HEK293 (cell line): ENCODE data around the gene INTS1.

ENCODE experiments used
- CTCF ChIA-PET: fragments of 350-600 bp; formaldehyde crosslinking; extraction: SDS; loops from one replicate; lab custom pipeline; 2021; ENCODE audit warnings: antibody characterized with exemption; lab: Yijun Ruan, JAX
- POLR2A ChIA-PET: fragments of 300-600 bp; formaldehyde crosslinking; extraction: SDS; loops from one replicate; lab custom pipeline; 2020; ENCODE audit warnings: antibody characterized with exemption, inconsistent platforms; lab: Yijun Ruan, JAX
- H3K27ac ChIP-seq: fragments of 200-500 bp; sonication (Bioruptor generic); 2 replicates; pipeline ENCODE4 v1.5.1; 2014; ENCODE audit warnings: low read depth, low read length, control low read depth, inconsistent platforms; ENCODE audit errors: extremely low read depth
- H3K36me3 ChIP-seq, 2 experiments: fragments of 200-500 bp in 1 of 2; sonication (Bioruptor generic) in 1 of 2; 1 replicate in 1 of 2; 2 replicates in 1 of 2; pipeline ENCODE4 v1.5.1; 2014 to 2017; ENCODE audit warnings: inconsistent platforms in 2 of 2, low read length in 2 of 2; ENCODE audit not compliant: control insufficient read depth in 2 of 2, insufficient read depth in 1 of 2
- H3K4me1 ChIP-seq: fragments of 200-500 bp; sonication (Bioruptor generic); 2 replicates; pipeline ENCODE4 v1.5.1; 2014; ENCODE audit warnings: mild to moderate bottlenecking, low read length, inconsistent platforms; ENCODE audit not compliant: control insufficient read depth, insufficient read depth
- H3K4me3 ChIP-seq: 2 replicates; pipeline ENCODE4 v1.5.1; 2011; ENCODE audit warnings: low read depth, mild to moderate bottlenecking, control low read depth, low read length, moderate library complexity
- H3K9me3 ChIP-seq: fragments of 200-500 bp; sonication (Bioruptor generic); 2 replicates; pipeline ENCODE4 v1.5.1; 2014; ENCODE audit warnings: low read depth, low read length, inconsistent platforms; ENCODE audit not compliant: control insufficient read depth, insufficient read depth
- GFI1B ChIP-seq: fragments of 450-650 bp; formaldehyde crosslinking; IDR thresholded peaks from 2 replicates; pipeline ENCODE4 v1.5.1; 2016; ENCODE audit warnings: missing biosample characterization, missing genetic modification characterization
- GLIS2 ChIP-seq: fragments of 450-650 bp; formaldehyde crosslinking; IDR thresholded peaks from 2 replicates; pipeline ENCODE4 v1.5.1; 2016; ENCODE audit warnings: missing biosample characterization, missing genetic modification characterization
- KLF10 ChIP-seq: fragments of 450-650 bp; IDR thresholded peaks from 2 replicates; pipeline ENCODE4 v1.5.1; 2018; ENCODE audit warnings: missing biosample characterization, mild to moderate bottlenecking, missing genetic modification characterization
- PRDM10 ChIP-seq: fragments of 450-650 bp; formaldehyde crosslinking; IDR thresholded peaks from 2 replicates; pipeline ENCODE4 v1.5.1; 2016; ENCODE audit warnings: missing biosample characterization, missing genetic modification characterization
- SETDB1 ChIP-seq: IDR thresholded peaks from one replicate; pipeline ENCODE4 v1.6.1; 2017; ENCODE audit warnings: mild to moderate bottlenecking, low read length, moderate library complexity, mixed read lengths; ENCODE audit not compliant: insufficient read length
- SP3 ChIP-seq: fragments of 450-650 bp; formaldehyde crosslinking; IDR thresholded peaks from 2 replicates; pipeline ENCODE4 v1.5.1; 2016; ENCODE audit warnings: missing biosample characterization, missing genetic modification characterization
- ZBTB11 ChIP-seq: fragments of 450-650 bp; formaldehyde crosslinking; conservative IDR thresholded peaks from 2 replicates; pipeline ENCODE4 v1.5.1; 2016; ENCODE audit warnings: low read depth, missing biosample characterization, missing genetic modification characterization
- ZBTB20 ChIP-seq: fragments of 450-650 bp; formaldehyde crosslinking; IDR thresholded peaks from 2 replicates; pipeline ENCODE4 v1.5.1; 2016; ENCODE audit warnings: missing biosample characterization, missing genetic modification characterization
- ZBTB26 ChIP-seq: fragments of 450-650 bp; formaldehyde crosslinking; optimal IDR thresholded peaks from 2 replicates; pipeline ENCODE3; 2016; ENCODE audit warnings: missing biosample characterization, mild to moderate bottlenecking, missing genetic modification characterization
- ZBTB44 ChIP-seq: fragments of 450-650 bp; IDR thresholded peaks from 2 replicates; pipeline ENCODE4 v1.5.1; 2018; ENCODE audit warnings: missing biosample characterization, mild to moderate bottlenecking, missing genetic modification characterization
- ZBTB7A ChIP-seq: fragments of 450-650 bp; formaldehyde crosslinking; IDR thresholded peaks from 2 replicates; pipeline ENCODE4 v1.5.1; 2016; ENCODE audit warnings: low read depth, missing biosample characterization, missing genetic modification characterization
- ZBTB8A ChIP-seq: fragments of 450-650 bp; formaldehyde crosslinking; IDR thresholded peaks from 2 replicates; pipeline ENCODE4 v1.5.1; 2016; ENCODE audit warnings: missing biosample characterization, missing genetic modification characterization
- ZFHX2 ChIP-seq: fragments of 450-650 bp; formaldehyde crosslinking; conservative IDR thresholded peaks from 2 replicates; pipeline ENCODE4 v1.5.1; 2016; ENCODE audit warnings: missing biosample characterization, missing genetic modification characterization
- ZIC2 ChIP-seq: fragments of 450-650 bp; formaldehyde crosslinking; IDR thresholded peaks from 2 replicates; pipeline ENCODE4 v1.5.1; 2016; ENCODE audit warnings: missing biosample characterization, missing genetic modification characterization
- ZNF121 ChIP-seq: fragments of 450-650 bp; formaldehyde crosslinking; IDR thresholded peaks from 2 replicates; pipeline ENCODE4 v1.5.1; 2016; ENCODE audit warnings: missing biosample characterization, missing genetic modification characterization
- ZNF18 ChIP-seq: fragments of 450-650 bp; formaldehyde crosslinking; IDR thresholded peaks from 2 replicates; pipeline ENCODE4 v1.5.1; 2016; ENCODE audit warnings: missing biosample characterization, missing genetic modification characterization
- ZNF302 ChIP-seq: fragments of 450-650 bp; formaldehyde crosslinking; IDR thresholded peaks from 2 replicates; pipeline ENCODE4 v1.5.1; 2016; ENCODE audit warnings: missing biosample characterization, missing genetic modification characterization, low read depth
- ZNF560 ChIP-seq: fragments of 450-650 bp; formaldehyde crosslinking; IDR thresholded peaks from 2 replicates; pipeline ENCODE4 v1.5.1; 2017; ENCODE audit warnings: missing biosample characterization, missing genetic modification characterization, borderline replicate concordance
- ZNF600 ChIP-seq: fragments of 450-650 bp; formaldehyde crosslinking; IDR thresholded peaks from 2 replicates; pipeline ENCODE4 v1.5.1; 2016; ENCODE audit warnings: missing biosample characterization, missing genetic modification characterization
- ZNF629 ChIP-seq: fragments of 450-650 bp; formaldehyde crosslinking; IDR thresholded peaks from 2 replicates; pipeline ENCODE4 v1.5.1; 2017; ENCODE audit warnings: missing biosample characterization, missing genetic modification characterization
- ZNF692 ChIP-seq: fragments of 450-650 bp; formaldehyde crosslinking; IDR thresholded peaks from 2 replicates; pipeline ENCODE4 v1.5.1; 2016; ENCODE audit warnings: missing biosample characterization, missing genetic modification characterization
- ZSCAN30 ChIP-seq: fragments of 450-650 bp; IDR thresholded peaks from 2 replicates; pipeline ENCODE4 v1.5.1; 2018; ENCODE audit warnings: missing biosample characterization, mild to moderate bottlenecking, missing genetic modification characterization, moderate library complexity

The INTS1 gene

GRCh38 chr7:1503816-1504775 lies at the start of gene INTS1:
TSS of gene INTS1 (minus strand) at chr7:1504389. CDS start at chr7:1503960, 429 bp downstream.
- Histone ChIP-seq H3K36me3 (peaks cover 6 to 34% of the 10 kb centered on the region in 2 experiments; a peak in 2 of 3 replicates), H3K4me3 (peak within 1 kb of the TSS; percentile 89), H3K27ac (peak within 1 kb of the TSS; percentile 78; the same call in 1 of the 2 replicates), H3K4me1 (no peaks in the 10 kb centered on the region), H3K9me3 (no peaks in the 10 kb centered on the region)
- CTCF ChIA-PET, result interaction anchor here (0.6 to 1.9 kb wide), 12 partner anchors 13 to 343 kb away, joined by 3 to 11 read pairs (median 3); partner anchors contain the start of gene TMEM184A
- POLR2A ChIA-PET, result interaction anchor here (0.6 to 2.2 kb wide), 4 partner anchors 28 to 37 kb away, joined by 3 to 10 read pairs (median 5); no protein-coding TSS in a partner anchor
- TF ChIP-seq ZBTB7A (tag by site-specific recombination) (0 out of 2 replicates have a peak, but pooled peaks have one; percentile 35), ZNF560 (tag by site-specific recombination) (no peak), ZIC2 (peak; percentile 30; the same call in 1 of the 2 replicates), GLIS2 (tag by site-specific recombination) (peak; percentile 72), ZFHX2 (tag by site-specific recombination) (0 out of 2 replicates have a peak, but pooled peaks have one; percentile 16), ZNF121 (tag by site-specific recombination) (peak; percentile 34; the same call in 1 of the 2 replicates), ZSCAN30 (tag by site-specific recombination) (peak; percentile 73), PRDM10 (tag by site-specific recombination) (peak; percentile 69), ZBTB11 (peak; percentile 92), ZNF692 (peak; percentile 72), ZBTB8A (tag by site-specific recombination) (0 out of 2 replicates have a peak, but pooled peaks have one; percentile 17), ZBTB26 (tag by site-specific recombination) (peak; percentile 64), SP3 (tag by site-specific recombination) (peak; percentile 50; the same call in 1 of the 2 replicates), ZBTB20 (tag by site-specific recombination) (peak; percentile 84), KLF10 (tag by site-specific recombination) (peak; percentile 61; the same call in 1 of the 2 replicates), ZNF600 (tag by site-specific recombination) (peak; percentile 92), ZNF629 (tag by site-specific recombination) (0 out of 2 replicates have a peak, but pooled peaks have one; percentile 45), ZNF302 (tag by site-specific recombination) (no peak), GFI1B (tag by site-specific recombination) (no peak), SETDB1 (no peak), ZBTB44 (peak; percentile 38; the same call in 1 of the 2 replicates), ZNF18 (tag by site-specific recombination) (0 out of 2 replicates have a peak, but pooled peaks have one; percentile 31)
